GM12891 (cell line): ENCODE data around the gene DACH1.

Experiments used
- DNase-seq: peaks from one replicate; pipeline ENCODE4 v3.0.0; 2011; ENCODE audit warnings: low spot score; ENCODE audit not compliant: insufficient read length
- FAIRE-seq: peaks from 2 replicates; lab custom pipeline; 2011; peaks lifted over from hg19 to GRCh38; lab: Jason Lieb, UNC
- PAX5 ChIP-seq: IDR thresholded peaks from 2 replicates; pipeline ENCODE4 v1.6.1; 2011; ENCODE audit warnings: low read length, moderate library complexity, mild to moderate bottlenecking; ENCODE audit not compliant: insufficient read depth, severe bottlenecking
- POLR2A ChIP-seq: IDR thresholded peaks from 2 replicates; pipeline ENCODE4 v1.6.1; 2011; ENCODE audit warnings: low read depth, low read length, control low read depth
- POLR2AphosphoS5 ChIP-seq: IDR thresholded peaks from 2 replicates; pipeline ENCODE4 v1.6.1; 2011; ENCODE audit warnings: low read depth, low read length, control low read depth
- POU2F2 ChIP-seq: IDR thresholded peaks from 2 replicates; pipeline ENCODE4 v1.6.1; 2011; ENCODE audit warnings: low read depth, mild to moderate bottlenecking, control low read depth, low read length, moderate library complexity
- SPI1 ChIP-seq: IDR thresholded peaks from 2 replicates; pipeline ENCODE4 v1.6.1; 2011; ENCODE audit warnings: low read depth, low read length, control low read depth
- TAF1 ChIP-seq: IDR thresholded peaks from 2 replicates; pipeline ENCODE4 v1.6.1; 2011; ENCODE audit warnings: low read depth, low read length, control low read depth

The DACH1 gene

GRCh38 chr13:71610876-71611275 is 256.1 kb downstream of the DACH1 start:
- no peak for DNase-seq
- FAIRE-seq: no peak
- TF ChIP-seq PAX5 (no peak), SPI1 (no peak), POU2F2 (no peak), POLR2A (no peak)

- FAIRE-seq: no peak
- no peak for DNase-seq
- TF ChIP-seq PAX5: no peak
These were observed 257.7 kb downstream of the DACH1 start for GRCh38 chr13:71609271-71609670.

GRCh38 chr13:71607575-71607974 is 259.4 kb downstream of the DACH1 start:
- no peak for DNase-seq
- no peak for FAIRE-seq
- TF ChIP-seq POU2F2 (no peak), TAF1 (no peak)

- TF ChIP-seq TAF1: no peak
- no peak for TF ChIP-seq SPI1
- TF ChIP-seq POU2F2: no peak
- no peak for TF ChIP-seq POLR2AphosphoS5
- no peak for TF ChIP-seq PAX5
- TF ChIP-seq POLR2A: no peak
- FAIRE-seq: no peak
- no peak for DNase-seq
These were observed 260.2 kb downstream of the DACH1 start for GRCh38 chr13:71606818-71607217.

- TF ChIP-seq POLR2A (no peak), POLR2AphosphoS5 (no peak), SPI1 (no peak), TAF1 (no peak), POU2F2 (no peak), PAX5 (no peak)
- DNase-seq (no peak), FAIRE-seq (no peak)
These were observed 261.3 kb downstream of the DACH1 start for GRCh38 chr13:71605744-71606143.

GRCh38 chr13:71603255-71603654 is 263.7 kb downstream of the DACH1 start:
- DNase-seq (no peak), FAIRE-seq (no peak)
- TF ChIP-seq POU2F2: no peak
- TF ChIP-seq SPI1: no peak
- TF ChIP-seq POLR2A: no peak
- no peak for TF ChIP-seq POLR2AphosphoS5
- no peak for TF ChIP-seq TAF1
- no peak for TF ChIP-seq PAX5

GRCh38 chr13:71602344-71602743 is 264.7 kb downstream of the DACH1 start:
- TF ChIP-seq POLR2A: no peak
- no peak for TF ChIP-seq PAX5
- TF ChIP-seq POLR2AphosphoS5: no peak
- no peak for TF ChIP-seq POU2F2
- TF ChIP-seq TAF1: no peak
- no peak for TF ChIP-seq SPI1
- DNase-seq: no peak
- FAIRE-seq: no peak

- TF ChIP-seq POLR2A: no peak
- no peak for TF ChIP-seq POU2F2
- no peak for TF ChIP-seq TAF1
- no peak for TF ChIP-seq SPI1
- TF ChIP-seq POLR2AphosphoS5: no peak
- TF ChIP-seq PAX5: no peak
- FAIRE-seq (no peak), DNase-seq (no peak)
These were observed 269.9 kb downstream of the DACH1 start for GRCh38 chr13:71597150-71597549.

GRCh38 chr13:71596116-71596515 is 270.9 kb downstream of the DACH1 start:
- DNase-seq: no peak

GRCh38 chr13:71593566-71593965 is 273.4 kb downstream of the DACH1 start:
- DNase-seq (no peak), FAIRE-seq (no peak)
- TF ChIP-seq POU2F2: no peak
- no peak for TF ChIP-seq POLR2A
- TF ChIP-seq POLR2AphosphoS5: no peak
- no peak for TF ChIP-seq PAX5
- no peak for TF ChIP-seq TAF1
- TF ChIP-seq SPI1: no peak

More at GRCh38 chr13:71596116-71596515, 270.9 kb downstream of the DACH1 start:
- TF ChIP-seq POU2F2: no peak
- no peak for TF ChIP-seq SPI1
- TF ChIP-seq PAX5: no peak
- TF ChIP-seq POLR2AphosphoS5: no peak
- no peak for TF ChIP-seq TAF1
- TF ChIP-seq POLR2A: no peak
- FAIRE-seq: no peak

GRCh38 chr13:71591374-71591773 is 275.6 kb downstream of the DACH1 start:
- DNase-seq: no peak
- TF ChIP-seq TAF1 (no peak), PAX5 (no peak), POLR2AphosphoS5 (no peak), POU2F2 (no peak), POLR2A (no peak), SPI1 (no peak)
- FAIRE-seq: no peak
